Epithelial cell of proximal tubule (primary cell): ENCODE measurements around the gene LYRM4. TPM values are rescaled to one million over a fixed set of nuclear protein-coding genes. Genes with fewer than 3 reads are reported as not detected.

Source experiments
- DNase-seq: peaks from one replicate; pipeline ENCODE4 v3.0.0-alpha.2; 2011; ENCODE audit warnings: low read depth
- H3K4me3 ChIP-seq: 2 replicates; pipeline ENCODE4 v1.5.1; 2011; ENCODE audit warnings: low read depth, mild to moderate bottlenecking, low read length
- CTCF ChIP-seq: conservative IDR thresholded peaks from 2 replicates; pipeline ENCODE4 v1.5.1; 2012; ENCODE audit warnings: low read depth, mild to moderate bottlenecking, low read length
- total RNA-seq: library from RNA; depleted of rRNA; stranded (reverse); fragments of >200 nt; gene quantifications from 2 replicates; pipeline ENCODE4 v1.2.3, GENCODE V29; 2015

Gene LYRM4
- total RNA-seq, 1 donor from 2014 or later = 17.8 TPM

DNA sequence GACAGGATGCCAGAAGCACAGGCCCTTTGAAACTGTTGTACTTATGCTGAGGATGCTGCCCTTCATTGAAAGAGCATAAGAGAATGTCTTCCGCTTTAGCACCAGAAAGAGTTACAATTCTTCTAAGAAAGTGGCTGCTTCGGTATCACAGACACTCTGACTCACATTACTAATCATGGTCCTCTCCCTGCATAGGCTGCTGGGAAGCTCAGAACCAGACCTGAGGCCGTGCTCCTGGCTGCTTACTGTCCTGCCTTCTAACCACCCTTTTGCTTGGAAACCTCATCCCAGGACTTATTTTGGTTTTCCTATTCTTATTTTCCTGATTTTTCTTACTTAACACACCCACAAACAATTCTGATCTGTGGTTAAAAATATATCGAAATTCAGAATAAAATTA, 22.9 kb downstream of the LYRM4 start:
- H3K4me3 ChIP-seq = no peak overlapping the region
- TF ChIP-seq CTCF = no peak
- DNase-seq = no peak

- no peak for DNase-seq
- H3K4me3 ChIP-seq = no peak overlapping the region
- TF ChIP-seq CTCF = no peak
Observed at GRCh38 chr6:5235830-5236229, 24.9 kb downstream of the LYRM4 start.

- DNase-seq = no peak
- H3K4me3 ChIP-seq = no peak overlapping the region
- TF ChIP-seq CTCF = no peak
Observed at GRCh38 chr6:5234874-5235273, 25.9 kb downstream of the LYRM4 start.

DNA sequence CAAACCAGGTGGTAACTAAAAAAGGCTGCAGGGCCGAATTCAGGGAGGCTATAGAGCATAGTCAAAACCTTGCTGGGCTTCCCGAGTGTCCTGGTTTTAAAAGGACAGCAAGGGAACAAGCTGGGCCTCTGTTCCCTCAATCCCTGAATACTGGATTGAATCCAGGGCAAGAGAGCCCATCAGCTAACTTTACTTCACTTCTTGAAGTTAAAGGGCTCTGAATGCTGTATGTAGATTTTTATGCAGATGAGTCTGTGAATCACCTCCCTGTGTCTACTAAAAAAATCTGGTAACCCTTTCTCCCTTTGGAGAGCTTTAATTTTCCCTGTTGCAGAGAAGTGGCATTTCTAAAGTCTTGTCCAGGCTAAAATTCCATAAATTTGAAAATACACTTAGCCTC, 29.5 kb downstream of the LYRM4 start:
- no peak for TF ChIP-seq CTCF
- no peak overlapping the region for H3K4me3 ChIP-seq
- DNase-seq = no peak

DNA sequence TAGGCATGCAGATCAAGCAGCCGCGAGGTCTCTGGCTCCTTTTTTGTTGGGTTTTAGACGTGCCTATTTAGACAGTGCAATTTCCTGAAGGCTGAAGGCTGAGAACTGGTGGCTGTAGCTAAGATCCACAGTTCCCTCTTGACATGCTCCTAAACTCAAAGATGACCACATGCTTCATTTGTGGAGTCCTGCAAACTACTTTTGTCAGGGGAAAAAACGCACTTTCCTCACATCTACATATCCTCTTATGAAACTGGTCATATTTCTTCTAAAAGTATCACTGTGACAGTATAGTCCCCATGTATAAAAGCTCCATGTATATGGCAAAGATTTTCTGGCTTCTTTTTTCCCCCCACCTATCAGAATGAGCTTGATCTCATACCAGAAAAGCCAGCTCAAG, 30.7 kb downstream of the LYRM4 start:
- TF ChIP-seq CTCF = no peak
- no peak overlapping the region for H3K4me3 ChIP-seq
- no peak for DNase-seq

DNA sequence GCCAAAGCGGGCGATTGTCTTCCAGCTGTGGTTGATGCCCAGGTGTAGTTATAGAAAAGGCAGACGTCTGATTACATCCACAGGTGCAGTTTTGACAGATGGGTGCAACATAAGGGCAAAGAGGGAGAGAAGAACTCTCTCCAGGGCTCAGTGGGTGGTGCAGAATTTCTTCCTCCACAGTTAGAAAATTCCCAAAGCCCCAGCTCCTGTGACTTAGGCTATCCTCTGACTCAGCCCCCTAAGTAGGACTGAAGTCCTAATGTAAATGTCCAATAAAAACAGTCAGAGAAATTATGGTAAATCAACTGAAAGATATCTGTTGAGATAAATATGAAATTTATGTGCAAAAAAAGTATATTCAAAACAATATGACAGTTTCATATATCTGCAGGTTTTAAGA, 31.4 kb downstream of the LYRM4 start:
- no peak for TF ChIP-seq CTCF
- no peak overlapping the region for H3K4me3 ChIP-seq
- no peak for DNase-seq

DNA sequence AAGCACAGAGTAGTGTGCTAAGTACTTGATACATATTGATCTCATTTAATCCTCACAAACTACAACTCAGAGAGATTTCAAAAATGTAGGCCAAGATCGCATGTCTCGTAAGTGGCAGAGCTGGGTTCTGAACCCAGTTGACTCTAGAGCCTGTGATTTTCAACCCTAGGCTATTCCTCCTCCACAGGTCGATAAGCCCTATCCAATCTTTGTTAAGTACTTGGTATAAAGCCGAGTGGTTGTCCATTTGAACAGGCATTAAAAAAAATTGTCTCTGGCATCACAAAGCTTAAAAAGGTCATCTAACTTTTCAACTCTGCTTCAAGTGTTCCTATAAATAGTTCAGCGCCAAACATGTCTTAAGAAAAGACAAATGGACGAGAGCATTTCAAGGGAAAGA, 37.4 kb downstream of the LYRM4 start:
- DNase-seq = no peak
- TF ChIP-seq CTCF = no peak
- no peak overlapping the region for H3K4me3 ChIP-seq
